ENCODE data around the gene TSSC4. TPM values are rescaled to one million over a fixed set of nuclear protein-coding genes. Genes with fewer than 3 reads are reported as not detected.
A peak's percentile ranks its signal among the peaks of the same experiment; 100 is the strongest.

The TSSC4 gene
- total RNA-seq, 4 donors from 2014 or later, result 11.0 to 66.5 (median 26.2) TPM

- Histone ChIP-seq H3K27ac (peak overlapping the region; percentile 91 to 99), H3K36me3 (no peaks in the 10 kb centered on the region), H3K4me3 (peak overlapping the region; percentile 6 to 15), H3K27me3 (no peaks in the 10 kb centered on the region), H3K4me1 (peaks cover 51 to 77% of the 10 kb centered on the region in 2 donors), H3K9me3 (no peaks in the 10 kb centered on the region)
- peak; percentile 69 to 77 for DNase-seq
- TF ChIP-seq, protein P1, sequence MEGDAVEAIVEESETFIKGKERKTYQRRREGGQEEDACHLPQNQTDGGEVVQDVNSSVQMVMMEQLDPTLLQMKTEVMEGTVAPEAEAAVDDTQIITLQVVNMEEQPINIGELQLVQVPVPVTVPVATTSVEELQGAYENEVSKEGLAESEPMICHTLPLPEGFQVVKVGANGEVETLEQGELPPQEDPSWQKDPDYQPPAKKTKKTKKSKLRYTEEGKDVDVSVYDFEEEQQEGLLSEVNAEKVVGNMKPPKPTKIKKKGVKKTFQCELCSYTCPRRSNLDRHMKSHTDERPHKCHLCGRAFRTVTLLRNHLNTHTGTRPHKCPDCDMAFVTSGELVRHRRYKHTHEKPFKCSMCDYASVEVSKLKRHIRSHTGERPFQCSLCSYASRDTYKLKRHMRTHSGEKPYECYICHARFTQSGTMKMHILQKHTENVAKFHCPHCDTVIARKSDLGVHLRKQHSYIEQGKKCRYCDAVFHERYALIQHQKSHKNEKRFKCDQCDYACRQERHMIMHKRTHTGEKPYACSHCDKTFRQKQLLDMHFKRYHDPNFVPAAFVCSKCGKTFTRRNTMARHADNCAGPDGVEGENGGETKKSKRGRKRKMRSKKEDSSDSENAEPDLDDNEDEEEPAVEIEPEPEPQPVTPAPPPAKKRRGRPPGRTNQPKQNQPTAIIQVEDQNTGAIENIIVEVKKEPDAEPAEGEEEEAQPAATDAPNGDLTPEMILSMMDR (IDR thresholded peaks at IDR 0.05), result peak in 1 of 4 experiments; percentile 17
- peak in 1 of 2 donors; percentile 28 for TF ChIP-seq POLR2A (IDR thresholded peaks at IDR 0.05)
- intact Hi-C loops (cut with DNase I; ENCODE audit: low total_unique reads), result no loop called here
Observed at GRCh38 chr11:2382936-2383851, 17.4 kb upstream of the TSSC4 start.

DNA sequence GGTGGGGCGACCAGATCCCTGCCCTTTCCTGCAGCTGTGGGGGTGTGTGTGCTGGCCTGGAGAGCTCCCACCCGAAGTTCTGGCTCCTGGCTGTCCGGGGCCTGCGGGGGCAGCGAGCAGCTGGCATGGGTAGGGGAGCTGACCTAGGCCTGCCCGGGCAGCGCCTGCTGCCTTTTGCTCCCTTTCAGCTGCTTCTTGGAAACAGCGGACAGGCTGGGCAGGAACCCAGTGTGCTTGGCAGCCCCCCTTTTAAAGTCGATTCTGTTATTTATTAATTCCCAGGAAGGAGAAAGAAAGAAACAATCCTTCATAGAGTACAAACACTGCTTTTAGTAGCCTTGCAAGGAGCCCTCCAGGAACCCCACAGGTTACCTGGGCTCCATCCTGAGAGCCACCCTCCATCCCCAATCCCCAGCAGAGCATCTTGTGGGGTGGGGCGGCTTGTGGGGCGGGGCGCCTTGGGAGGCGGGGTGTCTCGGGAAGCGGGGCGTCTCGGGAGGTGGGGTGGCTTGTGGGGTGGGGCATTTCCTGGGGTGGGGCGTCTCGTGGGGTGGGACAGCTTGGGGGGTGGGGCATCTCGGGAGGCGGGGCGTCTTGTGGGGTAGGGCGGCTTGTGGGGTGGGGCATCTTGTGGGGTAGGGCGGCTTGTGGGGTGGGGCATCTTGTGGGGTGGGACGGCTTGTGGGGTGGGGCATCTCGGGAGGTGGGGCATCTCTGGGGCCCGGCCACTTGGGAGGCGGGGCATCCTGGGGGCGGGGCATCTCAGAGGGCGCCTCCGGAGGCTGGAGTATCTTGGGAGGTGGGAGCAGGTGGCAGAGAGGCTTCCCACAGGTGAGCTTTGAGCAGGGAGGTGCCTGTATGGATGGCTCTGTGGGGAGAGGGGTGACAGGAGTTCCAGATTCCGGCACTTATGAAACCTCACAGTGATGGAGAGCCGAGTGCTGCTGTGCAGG is 16.4 kb upstream of the TSSC4 start:
- peak overlapping the region in 1 of 2 donors; percentile 15 for H3K4me3 ChIP-seq
- peak; percentile 52 to 62 for DNase-seq
- intact Hi-C loops (cut with DNase I; ENCODE audit: low total_unique reads), result no loop called here

GRCh38 chr11:2385156-2386151 is 15.1 kb upstream of the TSSC4 start:
- Histone ChIP-seq H3K9me3 (no peaks in the 10 kb centered on the region), H3K4me3 (no peak overlapping the region), H3K36me3 (no peaks in the 10 kb centered on the region), H3K4me1 (peaks cover 63 to 88% of the 10 kb centered on the region in 2 donors), H3K27me3 (no peaks in the 10 kb centered on the region), H3K27ac (peak overlapping the region; percentile 91 to 99)
- TF ChIP-seq, protein P1 (IDR thresholded peaks at IDR 0.05), result no peak
- no peak for TF ChIP-seq POLR2A (IDR thresholded peaks at IDR 0.05)
- peak in 1 of 2 donors; percentile 23 for DNase-seq
- intact Hi-C loops (cut with DNase I; ENCODE audit: low total_unique reads), result no loop called here

More for the DNA sequence above, 16.4 kb upstream of the TSSC4 start:
- TF ChIP-seq, protein P1 (IDR thresholded peaks at IDR 0.05), result no peak
- no peak for TF ChIP-seq POLR2A (IDR thresholded peaks at IDR 0.05)
- peaks cover 59 to 87% of the 10 kb centered on the region in 2 donors for H3K4me1 ChIP-seq
- no peaks in the 10 kb centered on the region for H3K36me3 ChIP-seq
- H3K27me3 ChIP-seq, result no peaks in the 10 kb centered on the region
- H3K27ac ChIP-seq, result peak overlapping the region; percentile 91 to 99
- no peaks in the 10 kb centered on the region for H3K9me3 ChIP-seq

- TF ChIP-seq, protein P1 (IDR thresholded peaks at IDR 0.05), result no peak
- no peak for TF ChIP-seq POLR2A (IDR thresholded peaks at IDR 0.05)
- Histone ChIP-seq H3K4me3 (no peak overlapping the region), H3K27me3 (no peaks in the 10 kb centered on the region), H3K36me3 (no peaks in the 10 kb centered on the region), H3K27ac (peak overlapping the region; percentile 84 to 91), H3K9me3 (no peaks in the 10 kb centered on the region), H3K4me1 (peaks cover 60 to 88% of the 10 kb centered on the region in 2 donors)
- intact Hi-C loops (cut with DNase I; ENCODE audit: low total_unique reads), result no loop called here
- DNase-seq, result no peak
Observed at GRCh38 chr11:2386591-2386990, 14.0 kb upstream of the TSSC4 start.

Data from uterus (tissue), 4 donors.